ENCODE measurements around the gene LIG1.

GRCh38 chr19:48203794-48204628 is 33.9 kb upstream of the LIG1 start:
- TF ChIP-seq CTCF (IDR thresholded peaks at IDR 0.05) (peak in 1 of 7 experiments; percentile 28), POLR2A (IDR thresholded peaks at IDR 0.05) (peak in 2 of 3 donors; percentile 60 to 73)
